HEK293 (cell line): ENCODE data around the gene HGFAC.

Experiments
- CTCF ChIA-PET: fragments of 350-600 bp; formaldehyde crosslinking; extraction: SDS; loops from one replicate; lab custom pipeline; 2021; ENCODE audit warnings: antibody characterized with exemption; lab: Yijun Ruan, JAX
- POLR2A ChIA-PET: fragments of 300-600 bp; formaldehyde crosslinking; extraction: SDS; loops from one replicate; lab custom pipeline; 2020; ENCODE audit warnings: antibody characterized with exemption, inconsistent platforms; lab: Yijun Ruan, JAX
- H3K27ac ChIP-seq: fragments of 200-500 bp; sonication (Bioruptor generic); 2 replicates; pipeline ENCODE4 v1.5.1; 2014; ENCODE audit warnings: low read depth, low read length, control low read depth, inconsistent platforms; ENCODE audit errors: extremely low read depth
- H3K36me3 ChIP-seq, 2 experiments: fragments of 200-500 bp in 1 of 2; sonication (Bioruptor generic) in 1 of 2; 1 replicate in 1 of 2; 2 replicates in 1 of 2; pipeline ENCODE4 v1.5.1; 2014 to 2017; ENCODE audit warnings: inconsistent platforms in 2 of 2, low read length in 2 of 2; ENCODE audit not compliant: control insufficient read depth in 2 of 2, insufficient read depth in 1 of 2
- H3K4me1 ChIP-seq: fragments of 200-500 bp; sonication (Bioruptor generic); 2 replicates; pipeline ENCODE4 v1.5.1; 2014; ENCODE audit warnings: mild to moderate bottlenecking, low read length, inconsistent platforms; ENCODE audit not compliant: control insufficient read depth, insufficient read depth
- H3K4me3 ChIP-seq: 2 replicates; pipeline ENCODE4 v1.5.1; 2011; ENCODE audit warnings: low read depth, mild to moderate bottlenecking, control low read depth, low read length, moderate library complexity
- H3K9me3 ChIP-seq: fragments of 200-500 bp; sonication (Bioruptor generic); 2 replicates; pipeline ENCODE4 v1.5.1; 2014; ENCODE audit warnings: low read depth, low read length, inconsistent platforms; ENCODE audit not compliant: control insufficient read depth, insufficient read depth
- GLIS2 ChIP-seq: fragments of 450-650 bp; formaldehyde crosslinking; IDR thresholded peaks from 2 replicates; pipeline ENCODE4 v1.5.1; 2016; ENCODE audit warnings: missing biosample characterization, missing genetic modification characterization
- KLF1 ChIP-seq: fragments of 450-650 bp; formaldehyde crosslinking; IDR thresholded peaks from 2 replicates; pipeline ENCODE4 v1.5.1; 2016; ENCODE audit warnings: missing biosample characterization, missing genetic modification characterization
- YY2 ChIP-seq: fragments of 450-650 bp; formaldehyde crosslinking; IDR thresholded peaks from 2 replicates; pipeline ENCODE4 v1.5.1; 2016; ENCODE audit warnings: missing biosample characterization, missing genetic modification characterization
- ZBTB8A ChIP-seq: fragments of 450-650 bp; formaldehyde crosslinking; IDR thresholded peaks from 2 replicates; pipeline ENCODE4 v1.5.1; 2016; ENCODE audit warnings: missing biosample characterization, missing genetic modification characterization
- ZIC2 ChIP-seq: fragments of 450-650 bp; formaldehyde crosslinking; IDR thresholded peaks from 2 replicates; pipeline ENCODE4 v1.5.1; 2016; ENCODE audit warnings: missing biosample characterization, missing genetic modification characterization
- ZNF184 ChIP-seq: fragments of 450-650 bp; IDR thresholded peaks from 2 replicates; pipeline ENCODE4 v1.5.1; 2018; ENCODE audit warnings: missing biosample characterization, mild to moderate bottlenecking, missing genetic modification characterization
- ZNF335 ChIP-seq: fragments of 450-650 bp; formaldehyde crosslinking; conservative IDR thresholded peaks from 2 replicates; pipeline ENCODE4 v1.5.1; 2016; ENCODE audit warnings: missing biosample characterization, missing genetic modification characterization
- ZNF341 ChIP-seq: fragments of 450-650 bp; formaldehyde crosslinking; IDR thresholded peaks from 2 replicates; pipeline ENCODE4; 2016; ENCODE audit warnings: low read depth, missing biosample characterization, missing genetic modification characterization
- ZNF416 ChIP-seq: fragments of 450-650 bp; formaldehyde crosslinking; IDR thresholded peaks from 2 replicates; pipeline ENCODE4 v1.5.1; 2016; ENCODE audit warnings: missing biosample characterization, missing genetic modification characterization
- ZNF600 ChIP-seq: fragments of 450-650 bp; formaldehyde crosslinking; IDR thresholded peaks from 2 replicates; pipeline ENCODE4 v1.5.1; 2016; ENCODE audit warnings: missing biosample characterization, missing genetic modification characterization
- ZNF658 ChIP-seq: fragments of 450-650 bp; formaldehyde crosslinking; IDR thresholded peaks from 2 replicates; pipeline ENCODE4; 2016; ENCODE audit warnings: missing biosample characterization, missing genetic modification characterization
- ZSCAN16 ChIP-seq: fragments of 450-650 bp; formaldehyde crosslinking; IDR thresholded peaks from 2 replicates; pipeline ENCODE4 v1.5.1; 2016; ENCODE audit warnings: missing biosample characterization, missing genetic modification characterization
- TF ChIP-seq, protein P1 (sequence below): fragments of 450-650 bp; formaldehyde crosslinking; IDR thresholded peaks from 2 replicates; pipeline ENCODE4 v1.5.1; 2016; ENCODE audit warnings: missing biosample characterization, missing genetic modification characterization
- TF ChIP-seq, protein P2 (sequence below): fragments of 450-650 bp; formaldehyde crosslinking; IDR thresholded peaks from 2 replicates; pipeline ENCODE4 v1.5.1; 2016; ENCODE audit warnings: missing biosample characterization, missing genetic modification characterization
- TF ChIP-seq, protein P3 (sequence below): fragments of 450-650 bp; formaldehyde crosslinking; conservative IDR thresholded peaks from 2 replicates; pipeline ENCODE4 v1.5.1; 2016; ENCODE audit warnings: low read depth, missing biosample characterization, missing genetic modification characterization

HGFAC gene

DNA sequence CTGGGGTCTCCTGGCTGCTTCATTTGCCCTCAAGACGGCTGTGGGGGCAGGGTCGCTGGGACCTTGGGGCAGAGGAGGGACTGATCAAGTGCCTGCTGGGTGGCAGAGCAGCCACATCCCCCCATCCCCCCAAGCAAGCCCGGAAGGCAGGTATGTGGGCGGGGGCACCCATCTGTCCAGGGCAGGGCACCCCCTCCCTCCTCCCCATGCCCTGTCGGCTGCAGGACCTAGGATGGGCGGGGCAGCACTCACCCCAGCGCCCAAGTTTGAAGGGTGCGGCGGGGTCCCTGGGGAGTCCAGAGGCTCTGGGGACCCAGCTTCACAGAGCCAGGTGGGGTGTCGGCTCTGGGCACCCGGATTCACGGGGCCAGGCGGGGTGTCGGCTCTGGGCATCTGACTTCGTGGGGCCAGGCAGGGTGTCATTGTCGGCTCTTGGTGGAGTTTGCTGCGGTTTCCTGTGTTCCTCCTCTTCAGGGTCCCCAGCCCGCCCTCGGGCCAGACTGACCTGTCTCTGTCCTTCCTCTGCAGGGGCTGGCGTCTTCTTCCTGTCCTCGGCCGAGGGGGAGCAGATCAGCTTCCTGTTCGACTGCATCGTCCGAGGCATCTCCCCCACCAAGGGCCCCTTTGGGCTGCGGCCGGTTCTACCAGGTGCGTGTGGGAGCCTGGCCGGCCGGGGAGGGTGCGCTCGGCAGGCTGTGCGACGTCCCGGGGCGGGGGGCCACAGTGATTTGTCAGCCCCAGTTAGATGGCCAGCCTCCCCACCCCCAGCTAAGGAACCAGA, 43.4 kb downstream of the HGFAC start:
- H3K4me1 ChIP-seq: no peaks in the 10 kb centered on the region; the same call in 1 of the 2 replicates
- ChIA-PET POLR2A (interaction anchor here (1.5 kb wide), 1 partner anchor 11 kb away, joined by 3 read pairs; no protein-coding TSS in a partner anchor), CTCF (interaction anchor here (0.7 kb wide), 2 partner anchors 8 to 77 kb away, joined by 3 read pairs; no protein-coding TSS in a partner anchor)
- no peak overlapping the region for H3K27ac ChIP-seq
- H3K9me3 ChIP-seq: no peaks in the 10 kb centered on the region
- no peaks in the 10 kb centered on the region for H3K36me3 ChIP-seq
- no peak overlapping the region for H3K4me3 ChIP-seq
- TF ChIP-seq KLF1 (tag by site-specific recombination): 0 out of 2 replicates have a peak, but pooled peaks have one; percentile 41
- no peak for TF ChIP-seq YY2

DNA sequence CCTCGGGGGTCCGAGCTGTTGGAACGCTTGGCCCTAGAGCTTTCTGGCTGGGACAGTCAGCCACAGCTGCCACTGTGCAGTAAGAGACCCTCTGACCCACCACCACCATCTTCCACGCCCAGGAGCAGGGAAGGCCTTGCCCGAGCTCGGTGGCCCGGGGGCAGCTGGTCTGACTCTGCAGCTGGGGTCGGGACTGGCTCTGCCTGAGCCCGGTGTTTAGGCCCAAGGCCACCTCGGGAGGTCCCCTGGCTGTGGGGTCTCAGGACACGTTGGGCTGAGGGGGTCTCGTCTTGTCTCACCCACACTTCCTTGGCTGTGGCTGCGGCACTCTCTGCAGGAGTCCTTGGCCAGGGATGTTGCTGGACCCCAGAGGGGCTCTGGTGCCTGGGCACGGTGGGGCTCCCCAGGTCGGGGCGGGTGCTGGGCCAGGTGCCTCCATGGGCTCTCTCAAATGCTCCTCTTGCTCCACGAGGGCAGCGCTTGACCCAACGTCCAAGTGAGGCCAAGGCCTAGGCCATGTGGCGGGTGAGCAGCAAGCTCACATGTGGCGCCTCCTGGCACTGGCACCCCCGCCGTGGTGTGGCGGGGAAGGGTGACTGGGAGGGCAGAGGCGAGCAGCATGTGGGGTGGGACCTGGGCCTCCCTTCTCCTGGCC, 44.2 kb downstream of the HGFAC start:
- POLR2A ChIA-PET: interaction anchor here (1.5 kb wide), 1 partner anchor 10 kb away, joined by 3 read pairs; no protein-coding TSS in a partner anchor
- CTCF ChIA-PET: interaction anchor here (0.7 kb wide), 1 partner anchor 78 kb away, joined by 3 read pairs; no protein-coding TSS in a partner anchor
- no peaks in the 10 kb centered on the region for H3K9me3 ChIP-seq
- no peak overlapping the region for H3K4me3 ChIP-seq
- no peaks in the 10 kb centered on the region; the same call in 1 of the 2 replicates for H3K4me1 ChIP-seq
- H3K36me3 ChIP-seq: no peaks in the 10 kb centered on the region
- H3K27ac ChIP-seq: no peak overlapping the region
- peak; percentile 38; the same call in 1 of the 2 replicates for TF ChIP-seq GLIS2
- TF ChIP-seq, protein P1, sequence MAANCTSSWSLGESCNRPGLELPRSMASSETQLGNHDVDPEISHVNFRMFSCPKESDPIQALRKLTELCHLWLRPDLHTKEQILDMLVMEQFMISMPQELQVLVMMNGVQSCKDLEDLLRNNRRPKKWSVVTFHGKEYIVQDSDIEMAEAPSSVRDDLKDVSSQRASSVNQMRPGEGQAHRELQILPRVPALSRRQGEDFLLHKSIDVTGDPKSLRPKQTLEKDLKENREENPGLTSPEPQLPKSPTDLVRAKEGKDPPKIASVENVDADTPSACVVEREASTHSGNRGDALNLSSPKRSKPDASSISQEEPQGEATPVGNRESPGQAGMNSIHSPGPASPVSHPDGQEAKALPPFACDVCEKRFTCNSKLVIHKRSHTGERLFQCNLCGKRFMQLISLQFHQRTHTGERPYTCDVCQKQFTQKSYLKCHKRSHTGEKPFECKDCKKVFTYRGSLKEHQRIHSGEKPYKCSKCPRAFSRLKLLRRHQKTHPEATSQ (tag by site-specific recombination): no peak

DNA sequence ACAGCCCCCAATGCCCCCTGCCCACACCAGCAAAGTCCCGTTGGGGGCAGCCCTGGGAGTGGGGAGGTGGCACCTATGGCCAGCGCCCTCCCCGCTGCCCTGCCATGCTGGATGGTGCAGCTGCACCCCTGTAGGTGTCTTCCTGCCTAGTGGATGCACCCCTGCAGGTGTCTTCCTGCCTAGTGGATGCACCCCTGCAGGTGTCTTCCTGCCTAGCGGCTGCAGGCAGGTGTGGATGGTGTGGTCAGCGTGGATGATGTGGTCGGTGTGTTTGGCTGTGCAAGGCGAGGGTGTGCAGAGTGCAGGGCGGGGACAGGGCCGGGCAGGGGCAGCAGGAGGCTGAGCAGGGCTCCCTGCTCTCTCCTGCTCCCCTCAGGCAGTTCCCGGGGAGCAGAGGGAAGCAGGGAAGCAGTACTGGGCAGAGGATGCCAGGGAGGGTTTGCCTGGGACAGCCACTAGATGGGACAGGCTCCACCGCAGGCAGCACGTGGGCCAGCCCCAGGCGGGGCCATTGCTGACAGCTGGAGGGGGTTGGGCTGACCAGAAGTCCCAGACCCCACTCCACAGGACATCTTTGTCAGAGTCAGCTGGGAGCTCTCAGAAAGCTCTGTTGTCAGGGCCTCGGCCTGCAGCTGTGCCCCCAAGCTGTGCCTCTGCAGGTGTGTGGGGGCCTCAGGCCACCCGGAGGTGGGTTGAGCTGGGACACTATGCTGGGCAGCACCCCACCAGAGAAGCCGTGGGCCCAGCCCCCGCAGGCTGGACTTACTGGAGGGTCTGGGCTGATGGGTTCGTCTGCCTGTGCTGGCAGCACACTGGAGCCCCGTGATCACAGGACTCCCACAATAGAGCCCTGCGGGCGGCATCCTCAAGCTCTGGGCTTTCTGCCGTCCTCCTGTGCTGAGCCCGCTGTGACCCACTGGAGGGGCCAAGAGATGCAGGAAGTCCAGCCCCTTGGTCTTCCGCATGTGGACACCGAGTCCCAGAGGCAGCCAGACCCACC, 45.1 kb downstream of the HGFAC start:
- POLR2A ChIA-PET: interaction anchor here (1.5 kb wide), 1 partner anchor 9 kb away, joined by 3 read pairs; no protein-coding TSS in a partner anchor

More for the DNA sequence above, 45.1 kb downstream of the HGFAC start:
- no peaks in the 10 kb centered on the region for H3K9me3 ChIP-seq
- no peak overlapping the region for H3K27ac ChIP-seq
- TF ChIP-seq, protein P2, sequence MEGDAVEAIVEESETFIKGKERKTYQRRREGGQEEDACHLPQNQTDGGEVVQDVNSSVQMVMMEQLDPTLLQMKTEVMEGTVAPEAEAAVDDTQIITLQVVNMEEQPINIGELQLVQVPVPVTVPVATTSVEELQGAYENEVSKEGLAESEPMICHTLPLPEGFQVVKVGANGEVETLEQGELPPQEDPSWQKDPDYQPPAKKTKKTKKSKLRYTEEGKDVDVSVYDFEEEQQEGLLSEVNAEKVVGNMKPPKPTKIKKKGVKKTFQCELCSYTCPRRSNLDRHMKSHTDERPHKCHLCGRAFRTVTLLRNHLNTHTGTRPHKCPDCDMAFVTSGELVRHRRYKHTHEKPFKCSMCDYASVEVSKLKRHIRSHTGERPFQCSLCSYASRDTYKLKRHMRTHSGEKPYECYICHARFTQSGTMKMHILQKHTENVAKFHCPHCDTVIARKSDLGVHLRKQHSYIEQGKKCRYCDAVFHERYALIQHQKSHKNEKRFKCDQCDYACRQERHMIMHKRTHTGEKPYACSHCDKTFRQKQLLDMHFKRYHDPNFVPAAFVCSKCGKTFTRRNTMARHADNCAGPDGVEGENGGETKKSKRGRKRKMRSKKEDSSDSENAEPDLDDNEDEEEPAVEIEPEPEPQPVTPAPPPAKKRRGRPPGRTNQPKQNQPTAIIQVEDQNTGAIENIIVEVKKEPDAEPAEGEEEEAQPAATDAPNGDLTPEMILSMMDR (tag by site-specific recombination): no peak
- peak; percentile 92 for TF ChIP-seq ZIC2 (tag by site-specific recombination)
- TF ChIP-seq ZNF658 (tag by site-specific recombination): no peak
- TF ChIP-seq ZNF335: peak; percentile 71
- 0 out of 2 replicates have a peak, but pooled peaks have one; percentile 43 for TF ChIP-seq ZNF600 (tag by site-specific recombination)
- no peak for TF ChIP-seq ZNF184
- TF ChIP-seq ZNF341 (tag by site-specific recombination): peak; percentile 47; the same call in 1 of the 2 replicates
- TF ChIP-seq ZBTB8A (tag by site-specific recombination): no peak
- TF ChIP-seq ZSCAN16 (tag by site-specific recombination): no peak
- no peak for TF ChIP-seq ZNF416 (tag by site-specific recombination)
- TF ChIP-seq, protein P3, sequence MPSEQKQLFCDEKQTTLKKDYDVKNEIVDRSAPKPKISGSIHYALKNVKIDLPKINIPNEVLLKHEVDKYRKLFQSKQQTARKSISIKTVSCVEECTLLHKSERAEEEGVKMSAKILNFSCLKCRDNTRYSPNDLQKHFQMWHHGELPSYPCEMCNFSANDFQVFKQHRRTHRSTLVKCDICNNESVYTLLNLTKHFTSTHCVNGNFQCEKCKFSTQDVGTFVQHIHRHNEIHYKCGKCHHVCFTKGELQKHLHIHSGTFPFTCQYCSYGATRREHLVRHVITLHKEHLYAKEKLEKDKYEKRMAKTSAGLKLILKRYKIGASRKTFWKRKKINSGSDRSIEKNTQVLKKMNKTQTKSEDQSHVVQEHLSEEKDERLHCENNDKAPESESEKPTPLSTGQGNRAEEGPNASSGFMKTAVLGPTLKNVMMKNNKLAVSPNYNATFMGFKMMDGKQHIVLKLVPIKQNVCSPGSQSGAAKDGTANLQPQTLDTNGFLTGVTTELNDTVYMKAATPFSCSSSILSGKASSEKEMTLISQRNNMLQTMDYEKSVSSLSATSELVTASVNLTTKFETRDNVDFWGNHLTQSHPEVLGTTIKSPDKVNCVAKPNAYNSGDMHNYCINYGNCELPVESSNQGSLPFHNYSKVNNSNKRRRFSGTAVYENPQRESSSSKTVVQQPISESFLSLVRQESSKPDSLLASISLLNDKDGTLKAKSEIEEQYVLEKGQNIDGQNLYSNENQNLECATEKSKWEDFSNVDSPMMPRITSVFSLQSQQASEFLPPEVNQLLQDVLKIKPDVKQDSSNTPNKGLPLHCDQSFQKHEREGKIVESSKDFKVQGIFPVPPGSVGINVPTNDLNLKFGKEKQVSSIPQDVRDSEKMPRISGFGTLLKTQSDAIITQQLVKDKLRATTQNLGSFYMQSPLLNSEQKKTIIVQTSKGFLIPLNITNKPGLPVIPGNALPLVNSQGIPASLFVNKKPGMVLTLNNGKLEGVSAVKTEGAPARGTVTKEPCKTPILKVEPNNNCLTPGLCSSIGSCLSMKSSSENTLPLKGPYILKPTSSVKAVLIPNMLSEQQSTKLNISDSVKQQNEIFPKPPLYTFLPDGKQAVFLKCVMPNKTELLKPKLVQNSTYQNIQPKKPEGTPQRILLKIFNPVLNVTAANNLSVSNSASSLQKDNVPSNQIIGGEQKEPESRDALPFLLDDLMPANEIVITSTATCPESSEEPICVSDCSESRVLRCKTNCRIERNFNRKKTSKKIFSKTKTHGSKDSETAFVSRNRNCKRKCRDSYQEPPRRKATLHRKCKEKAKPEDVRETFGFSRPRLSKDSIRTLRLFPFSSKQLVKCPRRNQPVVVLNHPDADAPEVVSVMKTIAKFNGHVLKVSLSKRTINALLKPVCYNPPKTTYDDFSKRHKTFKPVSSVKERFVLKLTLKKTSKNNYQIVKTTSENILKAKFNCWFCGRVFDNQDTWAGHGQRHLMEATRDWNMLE (tag by site-specific recombination): no peak
- TF ChIP-seq, all 188 proteins: peak for 4
- CTCF ChIA-PET: interaction anchor here (1.4 kb wide), 1 partner anchor 42 kb away, joined by 5 read pairs; no protein-coding TSS in a partner anchor
- no peak overlapping the region for H3K4me3 ChIP-seq
- no peaks in the 10 kb centered on the region for H3K36me3 ChIP-seq
- no peaks in the 10 kb centered on the region; the same call in 1 of the 2 replicates for H3K4me1 ChIP-seq
